DMS 273 (cell line): ENCODE data around the gene UROC1.
A peak's percentile ranks its signal among the peaks of the same experiment; 100 is the strongest.

Experiments used
- DNase-seq: peaks from one replicate; lab custom pipeline; 2025; ENCODE audit not compliant: unreplicated experiment; lab: John Stamatoyannopoulos, UW

The UROC1 gene

GRCh38 chr3:126497956-126498355 lies 19.6 kb downstream of the UROC1 start:
- no peak for DNase-seq

GRCh38 chr3:126496894-126497850 lies 20.4 kb downstream of the UROC1 start:
- DNase-seq, result no peak

GRCh38 chr3:126495786-126496185 lies 21.8 kb downstream of the UROC1 start:
- DNase-seq, result no peak

- no peak for DNase-seq
These were observed 22.7 kb downstream of the UROC1 start for GRCh38 chr3:126494970-126495230.

GRCh38 chr3:126494204-126494969 lies 23.2 kb downstream of the UROC1 start:
- DNase-seq, result no peak

GRCh38 chr3:126493739-126494138 lies 23.8 kb downstream of the UROC1 start:
- no peak for DNase-seq

GRCh38 chr3:126493051-126493450 lies 24.5 kb downstream of the UROC1 start:
- DNase-seq, result no peak

- DNase-seq, result no peak
These were observed 26.2 kb downstream of the UROC1 start for GRCh38 chr3:126491221-126492013.

GRCh38 chr3:126490619-126491018 lies 27.0 kb downstream of the UROC1 start:
- DNase-seq, result peak; percentile 21

- DNase-seq, result no peak
These were observed 28.5 kb downstream of the UROC1 start for GRCh38 chr3:126488886-126489569.

GRCh38 chr3:126488185-126488584 lies 29.4 kb downstream of the UROC1 start:
- DNase-seq, result peak; percentile 41

GRCh38 chr3:126487151-126487771 lies 30.3 kb downstream of the UROC1 start:
- DNase-seq, result peak; percentile 35

GRCh38 chr3:126486360-126486847 lies 31.2 kb downstream of the UROC1 start:
- DNase-seq, result peak; percentile 76

- no peak for DNase-seq
These were observed 31.6 kb downstream of the UROC1 start for GRCh38 chr3:126485956-126486355.

GRCh38 chr3:126485176-126485897 lies 32.2 kb downstream of the UROC1 start:
- no peak for DNase-seq

GRCh38 chr3:126484662-126485061 lies 32.9 kb downstream of the UROC1 start:
- no peak for DNase-seq

- DNase-seq, result no peak
These were observed 33.4 kb downstream of the UROC1 start for GRCh38 chr3:126484148-126484547.

- DNase-seq, result no peak
These were observed 34.2 kb downstream of the UROC1 start for GRCh38 chr3:126483321-126483761.

- DNase-seq, result no peak
These were observed 34.9 kb downstream of the UROC1 start for GRCh38 chr3:126482503-126483255.
